Naive B cell (primary cell): ENCODE measurements around the gene OR13C9. TPM values are rescaled to one million over a fixed set of nuclear protein-coding genes. Genes with fewer than 3 reads are reported as not detected.
"Not testable (repeated sequence)": the region's sequence is repeated elsewhere in the genome, so short reads cannot be mapped to it uniquely, and the experiment has no call there.

ENCODE experiments used
- ATAC-seq, 2 donors: fragments of 150-1000 bp; cut with Tn5 transposase; 2 replicates each; pipeline ENCODE4 v1.10.0; 2021; ENCODE audit warnings: low read depth in 2 of 2, mild to moderate bottlenecking in 2 of 2, moderate library complexity in 2 of 2
- DNase-seq: peaks from one replicate; pipeline ENCODE4 v3.0.0; 2022
- H3K27ac Mint-ChIP-seq, 6 donors: one replicate each; pipeline ENCODE4 v1.8.0; 2020 to 2022; ENCODE audit warnings: mild to moderate bottlenecking in 6 of 6, mixed read lengths in 6 of 6, moderate library complexity in 5 of 6, inconsistent platforms in 2 of 6
- H3K27me3 Mint-ChIP-seq, 3 donors: one replicate each; pipeline ENCODE4 v1.8.0; 2021 to 2022; ENCODE audit warnings: mixed read lengths in 3 of 3, mild to moderate bottlenecking in 1 of 3
- H3K36me3 Mint-ChIP-seq, 2 donors: one replicate each; pipeline ENCODE4 v1.8.0; 2020 to 2022; ENCODE audit warnings: mixed read lengths in 2 of 2, inconsistent platforms in 1 of 2, mild to moderate bottlenecking in 1 of 2
- H3K4me1 Mint-ChIP-seq, 3 donors: one replicate each; pipeline ENCODE4 v1.8.0; 2020 to 2022; ENCODE audit warnings: mixed read lengths in 3 of 3, inconsistent platforms in 1 of 3, mild to moderate bottlenecking in 1 of 3, moderate library complexity in 1 of 3
- H3K4me3 Mint-ChIP-seq, 8 donors: one replicate each; pipeline ENCODE4 v1.8.0; 2020 to 2022; ENCODE audit warnings: mild to moderate bottlenecking in 8 of 8, mixed read lengths in 8 of 8, moderate library complexity in 8 of 8, inconsistent platforms in 2 of 8
- H3K9me3 Mint-ChIP-seq, 7 donors: one replicate each; pipeline ENCODE4 v1.8.0; 2020 to 2022; ENCODE audit warnings: mixed read lengths in 7 of 7, mild to moderate bottlenecking in 5 of 7, inconsistent platforms in 2 of 7, moderate library complexity in 1 of 7
- polyA plus RNA-seq, 6 donors: library from polyadenylated mRNA; unstranded; fragments of 300-500 nt; fragmentation: Illumina TruSeq; gene quantifications; one replicate each; pipeline ENCODE4 v1.2.3, GENCODE V29; 2021; ENCODE audit warnings: low read depth in 6 of 6

The OR13C9 gene
- not detected for polyA plus RNA-seq

- H3K4me1 Mint-ChIP-seq, result no peaks in the 10 kb centered on the region
- ATAC-seq (no peak), DNase-seq (no peak)
- H3K27ac Mint-ChIP-seq, result no peak within 1 kb of the TSS
- no peaks in the 10 kb centered on the region for H3K36me3 Mint-ChIP-seq
- H3K9me3 Mint-ChIP-seq, result peaks cover 0 to 10% (median 3%) of the 10 kb centered on the region in 7 donors
- peaks cover 0 to 4% (median 0%) of the 10 kb centered on the region in 3 donors for H3K27me3 Mint-ChIP-seq
- H3K4me3 Mint-ChIP-seq, result no peak within 1 kb of the TSS
Measured at GRCh38 chr9:104618104-104618503, at the start of gene OR13C9. OR13C9 (minus strand) TSS chr9:104618204; CDS start chr9:104618204, 0 bp downstream.

- Mint-ChIP-seq H3K4me1 (no peaks in the 10 kb centered on the region), H3K36me3 (no peaks in the 10 kb centered on the region), H3K9me3 (peaks cover 0 to 6% (median under 1%) of the 10 kb centered on the region in 7 donors), H3K27ac (no peak overlapping the region), H3K27me3 (peaks cover 0 to 8% (median 4%) of the 10 kb centered on the region in 3 donors), H3K4me3 (no peak overlapping the region)
- DNase-seq (no peak), ATAC-seq (no peak)
Measured at GRCh38 chr9:104658496-104659195, 40.6 kb upstream of the OR13C9 start.

GRCh38 chr9:104635456-104635855 lies 17.5 kb upstream of the OR13C9 start:
- ATAC-seq (no peak), DNase-seq (no peak)
- Mint-ChIP-seq H3K36me3 (peaks cover 12 to 14% of the 10 kb centered on the region in 2 donors), H3K27ac (no peak overlapping the region), H3K4me1 (no peaks in the 10 kb centered on the region), H3K4me3 (no peak overlapping the region), H3K27me3 (peaks cover 0 to 4% (median 0%) of the 10 kb centered on the region in 3 donors), H3K9me3 (peaks cover 7 to 36% (median 21%) of the 10 kb centered on the region in 7 donors)

- peak; percentile 2 for DNase-seq
- peaks cover 0 to 4% (median 0%) of the 10 kb centered on the region in 3 donors for H3K27me3 Mint-ChIP-seq
- H3K27ac Mint-ChIP-seq, result no peak overlapping the region
- no peak for ATAC-seq
- H3K36me3 Mint-ChIP-seq, result peaks cover 1 to 11% of the 10 kb centered on the region in 2 donors
- H3K4me1 Mint-ChIP-seq, result no peaks in the 10 kb centered on the region
- H3K4me3 Mint-ChIP-seq, result no peak overlapping the region
- peaks cover 0 to 22% (median 10%) of the 10 kb centered on the region in 7 donors for H3K9me3 Mint-ChIP-seq
Measured at GRCh38 chr9:104633976-104634520, 16.0 kb upstream of the OR13C9 start.

GRCh38 chr9:104625964-104626363 lies 8.0 kb upstream of the OR13C9 start:
- H3K9me3 Mint-ChIP-seq, result peaks cover 9 to 28% (median 20%) of the 10 kb centered on the region in 7 donors
- not testable (repeated sequence) for DNase-seq, H3K4me1 Mint-ChIP-seq, H3K4me3 Mint-ChIP-seq, H3K36me3 Mint-ChIP-seq, H3K27me3 Mint-ChIP-seq, H3K27ac Mint-ChIP-seq, ATAC-seq

- Mint-ChIP-seq H3K27ac (no peak overlapping the region), H3K4me3 (no peak overlapping the region), H3K27me3 (peaks cover 0 to 4% (median 0%) of the 10 kb centered on the region in 3 donors), H3K36me3 (no peaks in the 10 kb centered on the region), H3K4me1 (no peaks in the 10 kb centered on the region), H3K9me3 (peaks cover 0 to 7% (median 2%) of the 10 kb centered on the region in 7 donors)
- DNase-seq (no peak), ATAC-seq (no peak)
Measured at GRCh38 chr9:104617418-104617817, 586 bp downstream of the OR13C9 start.

GRCh38 chr9:104611213-104611612 lies 6.8 kb downstream of the OR13C9 start:
- no peaks in the 10 kb centered on the region for H3K4me1 Mint-ChIP-seq
- H3K4me3 Mint-ChIP-seq, result no peak overlapping the region
- H3K27me3 Mint-ChIP-seq, result peaks cover 0 to 8% (median 0%) of the 10 kb centered on the region in 3 donors
- ATAC-seq (no peak), DNase-seq (no peak)
- no peaks in the 10 kb centered on the region for H3K36me3 Mint-ChIP-seq
- no peak overlapping the region for H3K27ac Mint-ChIP-seq
- H3K9me3 Mint-ChIP-seq, result peaks cover 0 to 7% (median 0%) of the 10 kb centered on the region in 7 donors

- H3K27me3 Mint-ChIP-seq, result peaks cover 0 to 4% (median 0%) of the 10 kb centered on the region in 3 donors
- H3K4me1 Mint-ChIP-seq, result no peaks in the 10 kb centered on the region
- H3K4me3 Mint-ChIP-seq, result no peak overlapping the region
- H3K36me3 Mint-ChIP-seq, result no peaks in the 10 kb centered on the region
- no peak overlapping the region for H3K27ac Mint-ChIP-seq
- no peak for DNase-seq
- H3K9me3 Mint-ChIP-seq, result no peaks in the 10 kb centered on the region
- ATAC-seq, result no peak
Measured at GRCh38 chr9:104608336-104608735, 9.7 kb downstream of the OR13C9 start.

GRCh38 chr9:104606152-104606551 lies 11.9 kb downstream of the OR13C9 start:
- Mint-ChIP-seq H3K4me1 (no peaks in the 10 kb centered on the region), H3K27me3 (no peaks in the 10 kb centered on the region), H3K27ac (no peak overlapping the region), H3K36me3 (no peaks in the 10 kb centered on the region), H3K9me3 (no peaks in the 10 kb centered on the region), H3K4me3 (no peak overlapping the region)
- ATAC-seq (no peak), DNase-seq (no peak)

GRCh38 chr9:104605527-104605926 lies 12.5 kb downstream of the OR13C9 start, which contains the start of gene OR13C2:
OR13C2 (minus strand) TSS chr9:104605627; CDS start chr9:104605627, 0 bp downstream.
- not testable (repeated sequence) for H3K9me3 Mint-ChIP-seq, H3K27me3 Mint-ChIP-seq, DNase-seq, H3K36me3 Mint-ChIP-seq, ATAC-seq, H3K4me3 Mint-ChIP-seq, H3K4me1 Mint-ChIP-seq, H3K27ac Mint-ChIP-seq

- Mint-ChIP-seq H3K9me3 (no peaks in the 10 kb centered on the region), H3K4me3 (no peak overlapping the region), H3K27ac (no peak overlapping the region), H3K36me3 (no peaks in the 10 kb centered on the region), H3K4me1 (no peaks in the 10 kb centered on the region), H3K27me3 (no peaks in the 10 kb centered on the region)
- no peak for DNase-seq
- ATAC-seq, result no peak
Measured at GRCh38 chr9:104604801-104605200, 13.2 kb downstream of the OR13C9 start.

GRCh38 chr9:104599313-104599712 lies 18.7 kb downstream of the OR13C9 start, which contains the start of gene OR13C5:
OR13C5 (minus strand) TSS chr9:104599413; CDS start chr9:104599413, 0 bp downstream.
- H3K4me1 Mint-ChIP-seq, H3K9me3 Mint-ChIP-seq, H3K36me3 Mint-ChIP-seq, H3K4me3 Mint-ChIP-seq, ATAC-seq, H3K27me3 Mint-ChIP-seq, H3K27ac Mint-ChIP-seq, DNase-seq: not testable (repeated sequence)

GRCh38 chr9:104598749-104599148 lies 19.3 kb downstream of the OR13C9 start:
- not testable (repeated sequence) for H3K4me3 Mint-ChIP-seq, H3K9me3 Mint-ChIP-seq, DNase-seq, H3K4me1 Mint-ChIP-seq, H3K36me3 Mint-ChIP-seq, H3K27me3 Mint-ChIP-seq, H3K27ac Mint-ChIP-seq, ATAC-seq

- no peaks in the 10 kb centered on the region for H3K36me3 Mint-ChIP-seq
- DNase-seq, result no peak
- peaks cover 0 to 6% (median 0%) of the 10 kb centered on the region in 3 donors for H3K27me3 Mint-ChIP-seq
- H3K4me3 Mint-ChIP-seq, result no peak overlapping the region
- no peak for ATAC-seq
- H3K4me1 Mint-ChIP-seq, result no peaks in the 10 kb centered on the region
- peaks cover 7 to 26% (median 11%) of the 10 kb centered on the region in 7 donors for H3K9me3 Mint-ChIP-seq
- no peak overlapping the region for H3K27ac Mint-ChIP-seq
Measured at GRCh38 chr9:104589626-104590025, 28.4 kb downstream of the OR13C9 start.
